ENCODE data around the gene HUS1B.

GRCh38 chr6:706146-706545, 49.2 kb upstream of the HUS1B start:
- TF ChIP-seq CTCF (conservative IDR thresholded peaks at IDR 0.05) (no peak), ZFX (IDR thresholded peaks at IDR 0.05) (no peak)
